Subcutaneous adipose tissue (tissue), 4 donors: Measurements from ENCODE around the gene TOPBP1. TPM values are rescaled to one million over a fixed set of nuclear protein-coding genes. Genes with fewer than 3 reads are reported as not detected.

ENCODE experiments used
- CTCF ChIP-seq: fragments of 450-650 bp; IDR thresholded peaks from one replicate; pipeline ENCODE4 v1.5.1; 2016; ENCODE audit warnings: low read depth, mild to moderate bottlenecking, control low read depth, antibody characterized with exemption, moderate library complexity
- small RNA-seq: library from RNA; depleted of rRNA; stranded (forward); fragments of <200 nt; gene quantifications from one replicate; pipeline ENCODE3, GENCODE V24; 2016
- total RNA-seq, 4 donors: library from RNA; depleted of rRNA; stranded (reverse); fragments of >200 nt; gene quantifications; one replicate each; pipeline ENCODE4 v1.1.0, GENCODE V29; 2016

TOPBP1 gene
- total RNA-seq, 4 donors from 2014 or later, result 26.2 to 35.9 (median 28.5) TPM

GRCh38 chr3:133568294-133569014 lies 93.3 kb downstream of the TOPBP1 start:
- no peak for TF ChIP-seq CTCF

GRCh38 chr3:133563816-133564215 lies 97.9 kb downstream of the TOPBP1 start:
- no peak for TF ChIP-seq CTCF

GRCh38 chr3:133563186-133563591 lies 98.6 kb downstream of the TOPBP1 start:
- TF ChIP-seq CTCF, result no peak

GRCh38 chr3:133562376-133562775 lies 99.4 kb downstream of the TOPBP1 start:
- no peak for TF ChIP-seq CTCF

- no peak for TF ChIP-seq CTCF
Observed at GRCh38 chr3:133561679-133562078, 100.1 kb downstream of the TOPBP1 start.

Small RNA genes lying within 50 kb of the gene (small RNA-seq; reads per million reads assigned to genes)
- gene RF00438 (not detected), gene RNA5SP140 (not detected), gene RNU6-678P (not detected)

Other genes with a start within 250 kb of the TOPBP1 start
- 100 to 1,000 TPM; 157 to 246 (median 176) TPM for gene CDV3, start 88.3 kb downstream of the TOPBP1 start, total RNA-seq
- 100 to 1,000 TPM in 2 of 4 donors, 10 to 100 TPM in 2; 13.9 to 154 (median 67.3) TPM for gene TF, start 84.5 kb upstream of the TOPBP1 start, total RNA-seq
- gene SRPRB, start 143.9 kb upstream of the TOPBP1 start, total RNA-seq, result 10 to 100 TPM; 13.7 to 26.9 (median 23.8) TPM
- gene RAB6B, start 233.9 kb upstream of the TOPBP1 start, total RNA-seq, result 10 to 100 TPM in 1 of 4 donors, 1 to 10 TPM in 3; 5.5 to 14.2 (median 6.1) TPM